IMR-90 (cell line): ENCODE results near the gene CMTM8. TPM values are rescaled to one million over a fixed set of nuclear protein-coding genes. Genes with fewer than 3 reads are reported as not detected.

Source experiments
- ATAC-seq: fragments of 200-7000 bp; cut with Tn5 transposase; 2 replicates; pipeline ENCODE4 v1.9.1; 2020; ENCODE audit warnings: low read depth, mild to moderate bottlenecking, moderate library complexity
- BruUV-seq: library from RNA; stranded (reverse); fragments of 400-500 nt; replicated peaks from 2 replicates; lab custom pipeline; 2021; lab: Mats Ljungman, UMichigan
- CTCF ChIA-PET: fragments of 300-600 bp; formaldehyde crosslinking; extraction: SDS; loops from one replicate; lab custom pipeline; 2021; ENCODE audit warnings: antibody characterized with exemption; lab: Yijun Ruan, JAX
- POLR2A ChIA-PET: fragments of 300-600 bp; sonication (Branson Sonifier 250); formaldehyde crosslinking; loops from one replicate; lab custom pipeline; 2022; ENCODE audit warnings: antibody characterized with exemption; ENCODE audit not compliant: unreplicated experiment; lab: Charles Lee
- DNase-seq: peaks from one replicate; pipeline ENCODE4 v3.0.0; 2013
- H2AFZ ChIP-seq: replicated peaks from 2 replicates; pipeline ENCODE3; 2013; ENCODE audit warnings: low read length, mild to moderate bottlenecking; ENCODE audit not compliant: poor library complexity
- H2AK5ac ChIP-seq: 2 replicates; pipeline ENCODE4 v1.6.1; 2013; ENCODE audit warnings: low read depth, low read length, inconsistent platforms
- H2AK9ac ChIP-seq: replicated peaks from 2 replicates; pipeline ENCODE3; 2013; ENCODE audit warnings: mild to moderate bottlenecking, low read depth, low read length, moderate library complexity; ENCODE audit not compliant: poor library complexity
- H2BK120ac ChIP-seq: 2 replicates; pipeline ENCODE4 v1.6.1; 2013; ENCODE audit warnings: low read depth, low read length, inconsistent platforms
- H2BK15ac ChIP-seq: 3 replicates; pipeline ENCODE4 v1.6.1; 2013; ENCODE audit warnings: low read depth, low read length, inconsistent platforms
- H2BK20ac ChIP-seq: 2 replicates; pipeline ENCODE4 v1.6.1; 2013; ENCODE audit warnings: low read depth, mild to moderate bottlenecking, inconsistent platforms, low read length, moderate library complexity
- H2BK5ac ChIP-seq: 2 replicates; pipeline ENCODE4 v1.6.1; 2013; ENCODE audit warnings: mild to moderate bottlenecking, low read depth, low read length, inconsistent platforms; ENCODE audit not compliant: poor library complexity, severe bottlenecking
- H3K14ac ChIP-seq: replicated peaks from 2 replicates; pipeline ENCODE4 v1.6.1; 2013; ENCODE audit warnings: low read depth, low read length, inconsistent platforms
- H3K18ac ChIP-seq: 2 replicates; pipeline ENCODE4 v1.6.1; 2013; ENCODE audit warnings: low read depth, low read length, control low read depth
- H3K23ac ChIP-seq: 2 replicates; pipeline ENCODE4 v1.6.1; 2013; ENCODE audit warnings: low read depth, low read length, inconsistent platforms
- H3K27ac ChIP-seq: 2 replicates; pipeline ENCODE4 v1.5.1; 2013; ENCODE audit warnings: mild to moderate bottlenecking, control low read depth, low read length; ENCODE audit not compliant: insufficient read depth
- H3K27me3 ChIP-seq: 2 replicates; pipeline ENCODE4 v1.6.1; 2013; ENCODE audit warnings: low read length; ENCODE audit not compliant: control insufficient read depth, insufficient read depth
- H3K36me3 ChIP-seq: 2 replicates; pipeline ENCODE4 v1.6.1; 2013; ENCODE audit warnings: low read length, mixed read lengths; ENCODE audit not compliant: control insufficient read depth, insufficient read depth
- H3K4ac ChIP-seq: 2 replicates; pipeline ENCODE4 v1.6.1; 2013; ENCODE audit warnings: low read depth, low read length, inconsistent platforms
- H3K4me1 ChIP-seq: 2 replicates; pipeline ENCODE4 v1.6.1; 2013; ENCODE audit warnings: low read length, mixed read lengths; ENCODE audit not compliant: control insufficient read depth, insufficient read depth
- H3K4me2 ChIP-seq: 2 replicates; pipeline ENCODE4 v1.6.1; 2013; ENCODE audit warnings: low read depth, mild to moderate bottlenecking, control low read depth, low read length, moderate library complexity
- H3K4me3 ChIP-seq: 2 replicates; pipeline ENCODE4 v1.5.1; 2013; ENCODE audit warnings: low read depth, mild to moderate bottlenecking, control low read depth, low read length, moderate library complexity; ENCODE audit not compliant: insufficient read depth
- H3K56ac ChIP-seq: 2 replicates; pipeline ENCODE4 v1.6.1; 2013; ENCODE audit warnings: low read length, inconsistent platforms; ENCODE audit not compliant: insufficient read depth; ENCODE audit errors: extremely low read depth
- H3K79me1 ChIP-seq, 2 experiments: 2 replicates each; pipeline ENCODE4 v1.6.1; 2013; ENCODE audit warnings: low read length in 2 of 2, inconsistent platforms in 1 of 2, low read depth in 1 of 2
- H3K9ac ChIP-seq: 2 replicates; pipeline ENCODE4 v1.6.1; 2013; ENCODE audit warnings: low read depth, low read length, control low read depth
- H3K9me1 ChIP-seq: 2 replicates; pipeline ENCODE4 v1.6.1; 2013; ENCODE audit warnings: low read length, inconsistent platforms; ENCODE audit not compliant: insufficient read depth
- H3K9me3 ChIP-seq: 2 replicates; pipeline ENCODE4 v1.6.1; 2013; ENCODE audit warnings: low read length; ENCODE audit not compliant: control insufficient read depth, insufficient read depth
- H4K20me1 ChIP-seq: 2 replicates; pipeline ENCODE4 v1.6.1; 2013; ENCODE audit warnings: low read length, inconsistent platforms; ENCODE audit not compliant: insufficient read depth
- H4K5ac ChIP-seq: 2 replicates; pipeline ENCODE4 v1.6.1; 2013; ENCODE audit warnings: mild to moderate bottlenecking, low read depth, low read length, control low read depth
- H4K8ac ChIP-seq, 2 experiments: 2 replicates each; pipeline ENCODE4 v1.6.1; 2013; ENCODE audit warnings: low read depth in 2 of 2, low read length in 2 of 2, control low read depth in 1 of 2, inconsistent platforms in 1 of 2
- H4K91ac ChIP-seq: 2 replicates; pipeline ENCODE4 v1.6.1; 2013; ENCODE audit warnings: low read depth, low read length, inconsistent platforms; ENCODE audit not compliant: insufficient read depth
- BHLHE40 ChIP-seq: fragments of 150-350 bp; IDR thresholded peaks from 2 replicates; pipeline ENCODE4 v1.6.1; 2016; ENCODE audit warnings: mild to moderate bottlenecking, low read depth, low read length
- CTCF ChIP-seq: conservative IDR thresholded peaks from 2 replicates; pipeline ENCODE4 v1.5.1; 2012; ENCODE audit warnings: mild to moderate bottlenecking, low read depth, low read length, improper control_type of control experiment
- FOS ChIP-seq: fragments of 150-350 bp; IDR thresholded peaks from 2 replicates; pipeline ENCODE4 v1.6.1; 2016; ENCODE audit warnings: low read depth, low read length
- MAZ ChIP-seq: IDR thresholded peaks from 2 replicates; pipeline ENCODE4 v1.6.1; 2012; ENCODE audit warnings: low read depth, mild to moderate bottlenecking, low read length, improper control_type of control experiment, moderate library complexity, borderline replicate concordance
- NFE2L2 ChIP-seq: fragments of 150-350 bp; IDR thresholded peaks from 2 replicates; pipeline ENCODE4 v1.6.1; 2016; ENCODE audit warnings: low read depth, mild to moderate bottlenecking, low read length
- SMC3 ChIP-seq: fragments of 150-350 bp; IDR thresholded peaks from 2 replicates; pipeline ENCODE4 v1.6.1; 2016; ENCODE audit warnings: low read depth, mild to moderate bottlenecking, antibody characterized with exemption, low read length, moderate library complexity
- WGBS, 2 experiments: methylation state at CpG; one replicate each; pipeline versions ENCODE4 v1.1.5 to v1.1.7; 2013; ENCODE audit warnings: missing lambda C conversion rate in 2 of 2; ENCODE audit not compliant: insufficient read length in 1 of 2; ENCODE audit errors: extremely low coverage in 2 of 2; 5-methylcytosine and 5-hydroxymethylcytosine counted together
- dilution Hi-C: fragments of 300-500 bp; cut with HindIII; formaldehyde crosslinking; loops from one replicate; pipeline ENCODE4 v1.14.3; 2018; ENCODE audit warnings: low sequenced_read_pairs; ENCODE audit not compliant: unreplicated experiment
- in situ Hi-C: fragments of 300-500 bp; cut with MboI; formaldehyde crosslinking; loops from 3 replicates; pipeline ENCODE4 v1.14.3; 2019; ENCODE audit warnings: low sequenced_read_pairs, inconsistent platforms, mixed read lengths
- intact Hi-C: fragments of 100-400 bp; cut with micrococcal nuclease; formaldehyde crosslinking; loops from 2 replicates; pipeline ENCODE4 v1.10.0; 2022
- polyA plus RNA-seq, 3 experiments: library from polyadenylated mRNA; depleted of rRNA; stranded (reverse); fragments of >200 nt; gene quantifications; 2 replicates each; pipeline ENCODE4 v1.2.3, GENCODE V29; 2012; ENCODE audit warnings: low replicate concordance in 1 of 3
- total RNA-seq: library from RNA; depleted of rRNA; stranded (reverse); fragments of >200 nt; gene quantifications from 2 replicates; pipeline ENCODE4 v1.2.3, GENCODE V29; 2012
- TF ChIP-seq, protein P1 (sequence below): fragments of 150-350 bp; IDR thresholded peaks from 2 replicates; pipeline ENCODE4 v1.6.1; 2016; ENCODE audit warnings: low read depth, mild to moderate bottlenecking, low read length, moderate library complexity, borderline replicate concordance

The CMTM8 gene
- total and polyA plus RNA-seq, 2 of the 4 experiments (the other 2 are of a cell fraction) = 0.15 TPM; not detected in 1

DNA sequence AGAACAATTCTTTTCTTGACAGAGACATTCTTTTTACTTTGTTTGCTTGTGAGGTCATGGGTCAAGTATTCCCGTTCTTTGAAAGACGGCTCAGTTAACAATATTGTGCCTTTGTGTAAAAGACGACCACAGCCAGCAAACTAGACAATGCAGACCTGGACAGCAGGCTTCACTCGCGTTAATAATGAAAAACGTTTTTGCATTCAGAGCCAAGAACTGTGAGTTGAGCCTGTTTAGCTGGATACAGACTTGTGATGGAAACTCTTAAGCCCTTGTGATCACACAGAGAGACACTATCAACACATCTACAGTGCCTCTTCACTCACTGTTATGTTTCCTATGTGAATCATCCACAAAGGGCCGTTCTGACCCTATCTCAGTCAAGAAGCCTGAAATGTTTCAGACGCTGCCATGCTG, 115.9 kb downstream of the CMTM8 start:
- WGBS, 2 experiments = 39% methylated on average over 3 of the region's 8 CpGs; no CpG with 5 or more reads in 1 of the 2 experiments

More for the DNA sequence above, 115.9 kb downstream of the CMTM8 start:
- H3K27ac ChIP-seq = no peak overlapping the region
- H3K27me3 ChIP-seq = peaks cover 21% of the 10 kb centered on the region
- in situ Hi-C loops = no loop called here
- H3K56ac ChIP-seq = no peak overlapping the region
- H2BK15ac ChIP-seq = no peak overlapping the region
- ATAC-seq (no peak), DNase-seq (no peak)
- no TSS peak for BruUV-seq
- TF ChIP-seq NFE2L2 (no peak), BHLHE40 (no peak), CTCF (no peak), FOS (no peak), MAZ (no peak), SMC3 (no peak)
- TF ChIP-seq, protein P1, sequence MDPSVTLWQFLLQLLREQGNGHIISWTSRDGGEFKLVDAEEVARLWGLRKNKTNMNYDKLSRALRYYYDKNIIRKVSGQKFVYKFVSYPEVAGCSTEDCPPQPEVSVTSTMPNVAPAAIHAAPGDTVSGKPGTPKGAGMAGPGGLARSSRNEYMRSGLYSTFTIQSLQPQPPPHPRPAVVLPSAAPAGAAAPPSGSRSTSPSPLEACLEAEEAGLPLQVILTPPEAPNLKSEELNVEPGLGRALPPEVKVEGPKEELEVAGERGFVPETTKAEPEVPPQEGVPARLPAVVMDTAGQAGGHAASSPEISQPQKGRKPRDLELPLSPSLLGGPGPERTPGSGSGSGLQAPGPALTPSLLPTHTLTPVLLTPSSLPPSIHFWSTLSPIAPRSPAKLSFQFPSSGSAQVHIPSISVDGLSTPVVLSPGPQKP = no peak
- H4K8ac ChIP-seq = no peak overlapping the region
- no peak overlapping the region for H2BK120ac ChIP-seq
- H4K20me1 ChIP-seq = no peaks in the 10 kb centered on the region
- H3K4me3 ChIP-seq = no peak overlapping the region
- no peak overlapping the region for H2AK9ac ChIP-seq
- ChIA-PET POLR2A (no interaction called here), CTCF (no interaction called here)
- no peak overlapping the region for H3K9ac ChIP-seq
- no peak overlapping the region for H3K4me2 ChIP-seq
- no peaks in the 10 kb centered on the region for H3K4me1 ChIP-seq
- no peak overlapping the region for H2AFZ ChIP-seq
- no peak overlapping the region for H4K91ac ChIP-seq
- intact Hi-C loops = no loop called here
- no peaks in the 10 kb centered on the region for H3K79me1 ChIP-seq
- H3K9me1 ChIP-seq = no peaks in the 10 kb centered on the region
- no peak overlapping the region for H2BK20ac ChIP-seq
- no peak overlapping the region for H4K5ac ChIP-seq
- H3K23ac ChIP-seq = 0 out of 2 replicates have a peak overlapping the region, but pooled peaks have one; percentile 15
- no peak overlapping the region for H3K14ac ChIP-seq
- H3K36me3 ChIP-seq = no peaks in the 10 kb centered on the region
- no peaks in the 10 kb centered on the region; the same call in 1 of the 2 replicates for H3K9me3 ChIP-seq
- dilution Hi-C loops = no loop called here
- no peak overlapping the region for H3K4ac ChIP-seq
- H2AK5ac ChIP-seq = no peak overlapping the region
- no peak overlapping the region for H3K18ac ChIP-seq
- H2BK5ac ChIP-seq = no peak overlapping the region
